K562 (cell line): ENCODE measurements around the gene ZNF618. TPM values are rescaled to one million over a fixed set of nuclear protein-coding genes. Genes with fewer than 3 reads are reported as not detected.

Experiments used
- ATAC-seq: fragments of 200-7000 bp; cut with Tn5 transposase; 3 replicates; pipeline ENCODE4 v1.9.1; 2020; ENCODE audit warnings: moderate library complexity
- BruUV-seq: library from RNA; stranded (reverse); fragments of 400-500 nt; replicated peaks from 2 replicates; lab custom pipeline; 2021; lab: Mats Ljungman, UMichigan
- CTCF ChIA-PET: fragments of 300-600 bp; formaldehyde crosslinking; extraction: SDS; loops from one replicate; lab custom pipeline; 2021; ENCODE audit warnings: low intra/inter-chr PET ratio; lab: Yijun Ruan, JAX
- POLR2A ChIA-PET: fragments of 300-600, 350-650 bp; sonication (Branson Sonifier 250); formaldehyde crosslinking; extraction: SDS; loops from one replicate; lab custom pipeline; 2021; ENCODE audit warnings: antibody characterized with exemption, inconsistent platforms; lab: Yijun Ruan, JAX
- DNase-seq, 4 experiments: peaks; one replicate each; pipeline versions ENCODE4 v3.0.0 to v3.0.0-alpha.2; 2011 to 2018; ENCODE audit warnings: low spot score in 3 of 4, mixed read lengths in 3 of 4; ENCODE audit errors: extremely low read depth in 1 of 4
- FAIRE-seq: peaks from 2 replicates; lab custom pipeline; 2011; peaks lifted over from hg19 to GRCh38; lab: Jason Lieb, UNC
- H2AFZ ChIP-seq: 2 replicates; pipeline ENCODE4 v1.6.0; 2011; ENCODE audit warnings: low read depth, low read length, control low read depth, inconsistent platforms
- H3K27ac ChIP-seq: fragments of 200-600 bp; 3 replicates; pipeline ENCODE4 v1.8.0; 2011; ENCODE audit warnings: low read depth, mild to moderate bottlenecking, control low read depth, inconsistent platforms, low read length, moderate library complexity, mixed read lengths; ENCODE audit errors: extremely low read depth
- H3K27me3 ChIP-seq, 2 experiments: fragments of 300-600 bp in 1 of 2; 2 replicates in 1 of 2; 3 replicates in 1 of 2; pipeline versions ENCODE4 v1.6.0 to v1.8.0; 2011; ENCODE audit warnings: inconsistent platforms in 2 of 2, low read length in 2 of 2, mild to moderate bottlenecking in 1 of 2, mixed read lengths in 1 of 2, moderate library complexity in 1 of 2; ENCODE audit not compliant: control insufficient read depth in 2 of 2, insufficient read depth in 2 of 2
- H3K36me3 ChIP-seq: fragments of 300-600 bp; 3 replicates; pipeline ENCODE4 v1.8.0; 2011; ENCODE audit warnings: mild to moderate bottlenecking, low read length, inconsistent platforms; ENCODE audit not compliant: control insufficient read depth, insufficient read depth
- H3K4me1 ChIP-seq, 2 experiments: fragments of 200-600 bp in 1 of 2; replicated peaks in 1 of 2; 2 replicates in 1 of 2; 3 replicates in 1 of 2; pipeline versions ENCODE4 v1.5.1 to v1.8.0; 2011; ENCODE audit warnings: inconsistent platforms in 2 of 2, low read length in 2 of 2, mild to moderate bottlenecking in 1 of 2, mixed read lengths in 1 of 2, moderate library complexity in 1 of 2; ENCODE audit not compliant: control insufficient read depth in 2 of 2, insufficient read depth in 2 of 2
- H3K4me2 ChIP-seq: 2 replicates; pipeline ENCODE4 v1.6.1; 2011; ENCODE audit warnings: low read length, control low read depth, inconsistent platforms, mixed read lengths; ENCODE audit not compliant: insufficient read depth
- H3K4me3 ChIP-seq: fragments of 200-600 bp; sonication (generic), shearing (Covaris generic); 2 replicates; pipeline ENCODE4 v1.5.1; 2016; ENCODE audit warnings: control low read depth, inconsistent platforms
- H3K79me2 ChIP-seq: fragments of 200-600 bp; 3 replicates; pipeline ENCODE4 v1.8.0; 2011; ENCODE audit warnings: low read length, inconsistent platforms; ENCODE audit not compliant: control insufficient read depth, insufficient read depth
- H3K9ac ChIP-seq, 2 experiments: 2 replicates each; pipeline versions ENCODE4 v1.6.0 to v1.6.1; 2011; ENCODE audit warnings: low read depth in 2 of 2, low read length in 2 of 2, control low read depth in 1 of 2, inconsistent platforms in 1 of 2, mild to moderate bottlenecking in 1 of 2, mixed read lengths in 1 of 2; ENCODE audit not compliant: insufficient read depth in 1 of 2
- H3K9me1 ChIP-seq: one replicate; pipeline ENCODE4 v1.6.0; 2011; ENCODE audit warnings: inconsistent platforms, mild to moderate bottlenecking, low read length, moderate library complexity; ENCODE audit not compliant: control insufficient read depth, insufficient read depth
- H3K9me3 ChIP-seq: replicated peaks from 2 replicates; pipeline ENCODE4 v1.5.1; 2011; ENCODE audit warnings: low read depth, low read length, inconsistent platforms; ENCODE audit not compliant: control insufficient read depth, insufficient read depth
- H4K20me1 ChIP-seq: replicated peaks from 2 replicates; pipeline ENCODE4 v1.6.1; 2011; ENCODE audit warnings: low read length, inconsistent platforms, mixed read lengths; ENCODE audit not compliant: control insufficient read depth, insufficient read depth
- BHLHE40 ChIP-seq: IDR thresholded peaks from 2 replicates; pipeline ENCODE4 v1.6.1; 2011; ENCODE audit warnings: low read length, improper control_type of control experiment
- CHCHD3 ChIP-seq: fragments of 250-450 bp; sonication (Bioruptor Pico); IDR thresholded peaks from 2 replicates; pipeline ENCODE4 v2.1.2; 2022; ENCODE audit warnings: mild to moderate bottlenecking
- ETV1 ChIP-seq: fragments of 450-650 bp; conservative IDR thresholded peaks from 2 replicates; pipeline ENCODE4 v1.6.1; 2016; ENCODE audit warnings: missing genetic modification characterization, control low read depth, low read depth, missing compliant biosample characterization
- GMEB1 ChIP-seq: fragments of 250-450 bp; sonication (Bioruptor Pico); IDR thresholded peaks from 2 replicates; pipeline ENCODE4 v1.4.0; 2020; ENCODE audit warnings: mild to moderate bottlenecking
- MNT ChIP-seq, 2 experiments: fragments of 450-650 bp; conservative IDR thresholded peaks; 2 replicates each; pipeline ENCODE4 v1.6.1; 2017; ENCODE audit warnings: mild to moderate bottlenecking in 2 of 2, moderate library complexity in 2 of 2
- PRDM10 ChIP-seq: fragments of 450-650 bp; IDR thresholded peaks from 2 replicates; pipeline ENCODE4 v1.6.1; 2018; ENCODE audit not compliant: partially characterized antibody
- PYGO2 ChIP-seq: fragments of 450-650 bp; IDR thresholded peaks from 2 replicates; pipeline ENCODE4 v1.6.1; 2016; ENCODE audit warnings: mild to moderate bottlenecking, missing genetic modification characterization, moderate library complexity, missing compliant biosample characterization
- YY1 ChIP-seq, 3 experiments: IDR thresholded peaks; 2 replicates each; pipeline ENCODE4 v1.6.1; 2011; ENCODE audit warnings: low read length in 2 of 3, mild to moderate bottlenecking in 2 of 3, moderate library complexity in 2 of 3, borderline replicate concordance in 1 of 3, control low read depth in 1 of 3, low read depth in 1 of 3; ENCODE audit not compliant: insufficient read depth in 3 of 3, insufficient replicate concordance in 2 of 3, control insufficient read depth in 1 of 3, insufficient read length in 1 of 3; ENCODE audit errors: extremely low read depth in 1 of 3
- ZBTB1 ChIP-seq: sonication (generic); formaldehyde crosslinking; IDR thresholded peaks from 2 replicates; pipeline ENCODE4 v1.8.1; 2023; ENCODE audit warnings: missing genetic modification reagents, low read depth, mild to moderate bottlenecking, borderline replicate concordance
- ZNF12 ChIP-seq: sonication (generic); formaldehyde crosslinking; IDR thresholded peaks from 2 replicates; pipeline ENCODE4 v1.4.0; 2020; ENCODE audit warnings: mild to moderate bottlenecking, missing genetic modification reagents
- ZNF584 ChIP-seq: fragments of 200-800 bp; sonication (Bioruptor generic); IDR thresholded peaks from 2 replicates; pipeline ENCODE4 v1.6.1; 2016; ENCODE audit warnings: low read depth, mild to moderate bottlenecking, missing genetic modification characterization, missing compliant biosample characterization
- ZNF830 ChIP-seq: fragments of 250-450 bp; sonication (Bioruptor Pico); IDR thresholded peaks from 2 replicates; pipeline ENCODE4 v1.5.0; 2021; ENCODE audit warnings: mild to moderate bottlenecking
- WGBS: fragments of 100-300 bp; shearing (Covaris generic); methylation state at CpG from one replicate; pipeline ENCODE4 v1.1.6; 2016; ENCODE audit warnings: low coverage, mixed read lengths; ENCODE audit not compliant: insufficient coverage; ENCODE audit errors: missing lambda C conversion rate; 5-methylcytosine and 5-hydroxymethylcytosine counted together
- in situ Hi-C: fragments of 300-500 bp; cut with MboI; formaldehyde crosslinking; loops from 4 replicates; pipeline ENCODE4 v1.15.0; 2018; ENCODE audit warnings: inconsistent platforms, mixed read lengths
- intact Hi-C: fragments of 100-400 bp; cut with micrococcal nuclease; formaldehyde crosslinking; loops from 2 replicates; pipeline ENCODE4 v1.14.2; 2022
- polyA plus RNA-seq, 8 experiments: library from polyadenylated mRNA; depleted of rRNA in 4 of 8; stranded (reverse) in 5 of 8; unstranded in 3 of 8; fragments of >200 nt; fragmentation: Nextera tagmentation in 2 of 8; fragmentation: Illumina TruSeq in 1 of 8; extraction: Ambion mirVana in 2 of 8; extraction: Trizol in 1 of 8; gene quantifications; 2 replicates each; pipeline versions ENCODE4 v1.2.1 to v1.2.3, GENCODE V29; 2011 to 2014; ENCODE audit warnings: inconsistent platforms in 1 of 8, missing spikeins in 1 of 8
- total RNA-seq, 7 experiments: library from RNA; depleted of rRNA in 6 of 7; stranded (reverse); fragments of >200 nt in 6 of 7; fragmentation: Illumina TruSeq in 2 of 7; extraction: Trizol in 2 of 7; gene quantifications; 2 replicates each; pipeline versions ENCODE4 v1.2.1 to v1.2.3, GENCODE V29; 2011 to 2021; ENCODE audit warnings: low replicate concordance in 1 of 7

Gene ZNF618
- total and polyA plus RNA-seq, 9 of the 15 experiments (the other 6 are each of a cell fraction or from before 2014, with no cell fraction given), result 0.08 to 13.7 (median 3.4) TPM

GRCh38 chr9:114057161-114057885, 181.2 kb downstream of the ZNF618 start:
- ChIA-PET POLR2A (interaction anchor here (0.6 kb wide), 1 partner anchor 215 kb away, joined by 3 read pairs; no protein-coding TSS in a partner anchor), CTCF (no interaction called here)
- Histone ChIP-seq H3K9me1 (no peaks in the 10 kb centered on the region), H3K4me2 (no peak overlapping the region), H4K20me1 (peaks cover 3% of the 10 kb centered on the region; the same call in 1 of the 2 replicates), H3K4me3 (no peak overlapping the region), H3K27me3 (peaks cover 0 to 24% of the 10 kb centered on the region in 2 experiments; a peak in 3 of 5 replicates), H3K27ac (no peak overlapping the region), H3K79me2 (no peaks in the 10 kb centered on the region), H3K9me3 (no peaks in the 10 kb centered on the region), H3K4me1 (no peaks in the 10 kb centered on the region), H3K36me3 (no peaks in the 10 kb centered on the region), H2AFZ (no peak overlapping the region), H3K9ac (no peak overlapping the region)
- 38% methylated on average over 7 of the region's 7 CpGs for WGBS
- DNase-seq (no peak), ATAC-seq (no peak; the same call in 2 of the 3 replicates), FAIRE-seq (no peak)
- TF ChIP-seq MNT (conservative IDR thresholded peaks at IDR 0.05) (no peak), ZNF830 (CRISPR knock-in tag) (no peak), ZNF12 (CRISPR knock-in tag) (no peak), ETV1 (tag) (no peak), GMEB1 (CRISPR knock-in tag) (no peak), PYGO2 (tag) (no peak), CHCHD3 (CRISPR knock-in tag) (no peak), YY1 (IDR thresholded peaks at IDR 0.05; ENCODE audit: borderline replicate concordance in 1 of 3, control insufficient read depth in 1 of 3, extremely low read depth in 1 of 3, insufficient read depth in 3 of 3, insufficient read length in 1 of 3, insufficient replicate concordance in 2 of 3, low read depth in 1 of 3, low read length in 2 of 3) (no peak), ZNF584 (no peak), ZBTB1 (no peak), BHLHE40 (no peak), PRDM10 (no peak)
- in situ Hi-C loops, result no loop called here
- BruUV-seq, result no TSS peak
- intact Hi-C loops, result no loop called here
